ENCODE measurements around the gene PSMG4. TPM values are rescaled to one million over a fixed set of nuclear protein-coding genes. Genes with fewer than 3 reads are reported as not detected.

The PSMG4 gene, protein sequence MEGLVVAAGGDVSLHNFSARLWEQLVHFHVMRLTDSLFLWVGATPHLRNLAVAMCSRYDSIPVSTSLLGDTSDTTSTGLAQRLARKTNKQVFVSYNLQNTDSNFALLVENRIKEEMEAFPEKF
- total RNA-seq = 10 to 100 TPM; 14.0 to 21.2 TPM
- polyA plus RNA-seq = 10 to 100 TPM; 19.6 to 69.7 TPM
- long read RNA-seq, donor 1, full-length matches to known transcripts = 11 of 11 reads
- long read RNA-seq, donor 1, partial matches to known transcripts = 0 of 11 reads
- long read RNA-seq, donor 1, other reads (novel, unspliced or antisense) = 0 of 11 reads
- long read RNA-seq, donor 2, partial matches to known transcripts = 0 of 4 reads
- long read RNA-seq, donor 2, other reads (novel, unspliced or antisense) = 0 of 4 reads
- long read RNA-seq, donor 3, full-length matches to known transcripts = 11 of 11 reads
- long read RNA-seq, donor 3, partial matches to known transcripts = 0 of 11 reads
- long read RNA-seq, donor 3, other reads (novel, unspliced or antisense) = 0 of 11 reads
- long read RNA-seq, donor 4, full-length matches to known transcripts = 7 of 7 reads
- long read RNA-seq, donor 4, partial matches to known transcripts = 0 of 7 reads
- long read RNA-seq, donor 4, other reads (novel, unspliced or antisense) = 0 of 7 reads
- long read RNA-seq, donor 5, full-length matches to known transcripts = 14 of 19 reads
- long read RNA-seq, donor 5, partial matches to known transcripts = 0 of 19 reads
- long read RNA-seq, donor 5, other reads (novel, unspliced or antisense) = 5 of 19 reads

DNA sequence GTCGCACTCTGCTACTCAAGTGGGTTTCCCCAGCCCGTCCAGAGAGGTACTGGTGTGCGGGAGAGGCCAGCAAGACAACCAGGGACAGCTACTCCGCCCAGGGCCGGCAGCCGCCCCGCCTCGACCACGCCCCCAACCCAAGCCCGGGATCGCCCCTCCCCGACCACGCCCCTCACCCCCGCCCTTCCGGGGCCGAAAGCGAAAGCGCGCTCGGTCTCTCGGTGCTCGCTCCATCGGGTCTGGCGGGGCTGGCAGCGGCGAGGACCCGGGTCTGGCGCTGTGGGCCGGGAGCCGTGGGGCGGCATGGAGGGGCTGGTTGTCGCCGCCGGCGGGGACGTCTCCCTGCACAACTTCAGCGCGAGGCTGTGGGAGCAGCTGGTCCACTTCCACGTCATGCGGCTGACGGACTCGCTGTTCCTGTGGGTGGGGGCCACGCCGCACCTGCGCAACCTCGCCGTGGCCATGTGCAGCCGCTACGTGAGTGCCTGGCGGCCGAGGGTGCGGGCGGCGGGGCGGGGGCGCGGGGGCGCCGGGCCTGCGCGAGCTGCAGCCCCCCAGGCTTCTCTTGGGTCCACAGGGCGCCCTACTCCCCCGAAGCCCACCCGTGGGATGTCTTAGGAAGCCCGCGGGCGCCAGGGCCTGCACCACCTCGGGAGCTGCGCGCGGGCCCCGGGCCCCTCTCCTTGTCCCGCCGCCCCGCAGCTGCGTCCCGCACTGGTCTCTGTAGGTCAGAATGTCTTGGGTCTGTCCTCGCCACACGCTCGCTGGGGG lies at the start of gene PSMG4:
PSMG4 (plus strand) TSS at position 228 of the 771 bp plus-strand sequence; CDS start at position 304, 76 bp downstream.
- H3K9me3 ChIP-seq (ENCODE audit: control insufficient read depth in 4 of 4, insufficient read depth in 3 of 4, low read length in 3 of 4) = no peaks in the 10 kb centered on the region
- H3K4me3 ChIP-seq = peak within 1 kb of the TSS; percentile 99
- peaks cover 0 to 17% (median 10%) of the 10 kb centered on the region in 5 donors for H3K4me1 ChIP-seq (ENCODE audit: control insufficient read depth in 5 of 5, insufficient read depth in 5 of 5, low read length in 5 of 5)
- 1% methylated on average over 63 to 80 of the region's 80 CpGs for WGBS, 2 donors
- ATAC-seq (ENCODE audit: insufficient read depth, low FRiP score) (peak; percentile 97), DNase-seq (peak; percentile 92 to 96 (median 96))
- no peaks in the 10 kb centered on the region for H3K27me3 ChIP-seq (ENCODE audit: control insufficient read depth in 3 of 3, insufficient read depth in 3 of 3, low read length in 2 of 3)
- peak within 1 kb of the TSS; percentile 69 to 93 for H3K27ac ChIP-seq (ENCODE audit: low read depth in 1 of 2, low read length in 1 of 2)
- H3K36me3 ChIP-seq (ENCODE audit: control insufficient read depth in 4 of 4, insufficient read depth in 4 of 4, low read length in 4 of 4) = peaks cover 0 to 6% (median 2%) of the 10 kb centered on the region in 4 donors
- H3K9ac ChIP-seq (ENCODE audit: insufficient read depth in 1 of 2, low read length in 2 of 2) = peak within 1 kb of the TSS in 1 of 2 donors; percentile 27
- TF ChIP-seq, protein P1, sequence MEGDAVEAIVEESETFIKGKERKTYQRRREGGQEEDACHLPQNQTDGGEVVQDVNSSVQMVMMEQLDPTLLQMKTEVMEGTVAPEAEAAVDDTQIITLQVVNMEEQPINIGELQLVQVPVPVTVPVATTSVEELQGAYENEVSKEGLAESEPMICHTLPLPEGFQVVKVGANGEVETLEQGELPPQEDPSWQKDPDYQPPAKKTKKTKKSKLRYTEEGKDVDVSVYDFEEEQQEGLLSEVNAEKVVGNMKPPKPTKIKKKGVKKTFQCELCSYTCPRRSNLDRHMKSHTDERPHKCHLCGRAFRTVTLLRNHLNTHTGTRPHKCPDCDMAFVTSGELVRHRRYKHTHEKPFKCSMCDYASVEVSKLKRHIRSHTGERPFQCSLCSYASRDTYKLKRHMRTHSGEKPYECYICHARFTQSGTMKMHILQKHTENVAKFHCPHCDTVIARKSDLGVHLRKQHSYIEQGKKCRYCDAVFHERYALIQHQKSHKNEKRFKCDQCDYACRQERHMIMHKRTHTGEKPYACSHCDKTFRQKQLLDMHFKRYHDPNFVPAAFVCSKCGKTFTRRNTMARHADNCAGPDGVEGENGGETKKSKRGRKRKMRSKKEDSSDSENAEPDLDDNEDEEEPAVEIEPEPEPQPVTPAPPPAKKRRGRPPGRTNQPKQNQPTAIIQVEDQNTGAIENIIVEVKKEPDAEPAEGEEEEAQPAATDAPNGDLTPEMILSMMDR (IDR thresholded peaks at IDR 0.05; ENCODE audit: control extremely low read depth, extremely low read depth) = no peak

DNA sequence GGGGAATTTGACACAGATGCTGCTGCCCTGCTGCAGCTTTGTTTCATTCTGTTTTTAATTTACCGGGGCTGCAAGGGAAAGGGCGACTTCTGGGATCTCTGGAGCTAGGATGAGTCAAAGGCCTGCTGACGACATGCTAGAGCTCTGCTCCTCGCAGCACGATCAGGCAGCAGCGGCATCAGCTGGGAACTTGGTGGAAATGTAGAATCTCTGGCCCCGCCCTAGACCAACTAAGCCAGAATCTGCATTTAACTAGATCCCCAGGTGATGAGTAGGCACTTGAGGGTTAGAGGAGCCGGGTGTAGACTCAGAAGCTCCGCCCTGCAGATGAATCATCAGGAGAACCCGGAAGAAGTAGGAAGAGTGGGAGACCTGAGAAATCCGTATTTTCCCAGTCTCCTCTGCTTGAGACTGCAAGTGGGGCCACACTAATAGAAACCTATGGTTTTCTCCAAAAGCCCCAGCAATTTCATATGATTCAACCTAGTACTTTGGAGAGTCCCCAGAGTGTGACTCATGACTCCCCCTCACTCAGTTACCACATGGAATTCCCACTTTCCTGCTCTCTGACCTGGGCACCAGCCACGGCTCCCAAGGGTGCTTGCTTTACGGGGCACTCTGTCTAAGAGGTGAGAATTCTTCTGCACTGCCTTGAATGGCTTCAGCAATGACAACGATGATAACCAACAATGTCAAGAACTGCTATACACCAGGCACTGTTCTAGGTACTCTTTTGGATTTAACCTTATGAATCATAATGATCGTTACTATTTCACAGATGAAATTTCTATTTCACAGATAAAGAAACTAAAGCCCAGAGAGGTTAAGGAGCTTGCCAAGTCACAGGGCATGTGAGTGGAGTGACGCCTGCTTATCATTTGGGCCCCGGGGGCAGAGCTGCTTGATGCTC lies 49.4 kb upstream of the PSMG4 start:
- Histone ChIP-seq H3K9ac (ENCODE audit: insufficient read depth in 1 of 2, low read length in 2 of 2) (no peak overlapping the region), H3K4me3 (no peak overlapping the region), H3K36me3 (ENCODE audit: control insufficient read depth in 4 of 4, insufficient read depth in 4 of 4, low read length in 4 of 4) (no peaks in the 10 kb centered on the region), H3K27ac (ENCODE audit: low read depth in 1 of 2, low read length in 1 of 2) (no peak overlapping the region), H3K4me1 (ENCODE audit: control insufficient read depth in 5 of 5, insufficient read depth in 5 of 5, low read length in 5 of 5) (peaks cover 0 to 2% (median 0%) of the 10 kb centered on the region in 5 donors), H3K9me3 (ENCODE audit: control insufficient read depth in 4 of 4, insufficient read depth in 3 of 4, low read length in 3 of 4) (peaks cover 0 to 2% (median 0%) of the 10 kb centered on the region in 4 donors), H3K27me3 (ENCODE audit: control insufficient read depth in 3 of 3, insufficient read depth in 3 of 3, low read length in 2 of 3) (no peaks in the 10 kb centered on the region)
- DNase-seq (peak in 1 of 3 donors; percentile 13), ATAC-seq (ENCODE audit: insufficient read depth, low FRiP score) (peak; percentile 77)
- 59 to 79% methylated on average over 17 of the region's 17 CpGs for WGBS, 2 donors
- TF ChIP-seq, protein P1 (IDR thresholded peaks at IDR 0.05; ENCODE audit: control extremely low read depth, extremely low read depth) = no peak

DNA sequence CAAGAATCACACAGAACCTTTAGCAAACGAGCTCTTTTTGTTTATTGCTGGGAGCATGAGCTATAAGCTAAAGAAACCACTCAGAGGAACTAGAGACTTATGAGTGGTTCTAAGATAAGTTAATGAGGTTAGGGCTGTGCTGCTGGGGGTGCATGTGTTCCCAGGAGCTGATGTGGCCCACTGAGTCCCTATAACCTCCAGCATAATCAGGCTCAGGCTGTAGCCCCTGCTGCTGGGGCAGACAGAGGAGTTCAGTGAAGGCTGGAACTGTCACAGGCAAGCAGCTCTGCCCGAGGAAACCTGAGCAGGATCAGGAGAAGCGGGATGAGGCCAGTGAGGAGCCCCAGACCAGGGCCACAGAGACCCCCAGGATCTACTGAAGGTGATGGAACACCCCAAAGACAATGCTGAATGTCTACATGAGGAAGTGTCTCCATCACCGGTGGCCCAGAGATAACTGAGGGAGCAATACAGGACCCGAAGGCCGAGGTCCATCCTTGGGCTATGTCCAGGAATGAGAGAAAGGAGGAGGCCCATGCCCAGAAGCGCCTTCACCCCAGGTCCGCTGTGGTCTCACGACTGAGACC lies 48.6 kb upstream of the PSMG4 start:
- peaks cover 0 to 2% (median 0%) of the 10 kb centered on the region in 5 donors for H3K4me1 ChIP-seq (ENCODE audit: control insufficient read depth in 5 of 5, insufficient read depth in 5 of 5, low read length in 5 of 5)
- no peaks in the 10 kb centered on the region for H3K27me3 ChIP-seq (ENCODE audit: control insufficient read depth in 3 of 3, insufficient read depth in 3 of 3, low read length in 2 of 3)
- H3K36me3 ChIP-seq (ENCODE audit: control insufficient read depth in 4 of 4, insufficient read depth in 4 of 4, low read length in 4 of 4) = no peaks in the 10 kb centered on the region
- ATAC-seq (ENCODE audit: insufficient read depth, low FRiP score) = no peak
- TF ChIP-seq, protein P1 (IDR thresholded peaks at IDR 0.05; ENCODE audit: control extremely low read depth, extremely low read depth) = no peak
- no peak overlapping the region for H3K27ac ChIP-seq (ENCODE audit: low read depth in 1 of 2, low read length in 1 of 2)
- no peak for DNase-seq
- H3K9me3 ChIP-seq (ENCODE audit: control insufficient read depth in 4 of 4, insufficient read depth in 3 of 4, low read length in 3 of 4) = no peaks in the 10 kb centered on the region
- no peak overlapping the region for H3K9ac ChIP-seq (ENCODE audit: insufficient read depth in 1 of 2, low read length in 2 of 2)
- 89 to 91% methylated on average over 9 of the region's 9 CpGs for WGBS, 2 donors
- H3K4me3 ChIP-seq = no peak overlapping the region

Data from lung (tissue), 16 donors.